ENCODE results near the gene KRT79.

DNA sequence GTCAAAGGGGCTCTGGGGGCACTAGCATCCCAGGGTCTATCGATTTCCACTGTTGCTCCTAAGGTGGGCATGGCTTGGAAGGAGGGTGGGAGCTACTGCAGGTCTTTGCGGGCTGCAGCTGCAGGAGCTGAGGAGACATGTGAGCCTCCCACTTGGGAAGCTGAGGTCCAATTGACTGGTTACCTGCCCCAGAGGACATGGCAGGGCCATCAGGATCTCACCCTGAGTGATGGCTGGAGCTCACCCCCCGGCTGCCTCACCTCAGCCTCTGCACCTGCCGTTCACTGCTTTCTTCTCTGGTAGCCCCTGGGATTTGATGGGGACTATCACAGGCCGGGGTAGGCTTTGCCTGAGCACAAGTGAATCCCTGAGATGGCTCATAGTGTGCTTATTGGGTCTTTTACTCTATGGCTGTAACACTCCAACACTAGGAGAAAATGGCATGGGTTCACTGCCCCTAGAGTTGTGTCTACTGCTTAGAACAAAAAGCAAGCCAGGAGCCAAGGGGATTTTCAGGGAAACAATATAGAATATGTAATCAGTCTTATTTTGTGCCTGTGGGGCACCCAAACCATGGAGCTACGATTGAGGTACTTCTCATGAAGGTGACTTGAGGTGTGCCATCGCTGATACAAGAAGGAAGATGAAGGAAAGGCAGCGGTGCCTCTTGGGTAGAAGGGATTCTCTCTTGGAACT lies 17.0 kb downstream of the KRT79 start:
- TF ChIP-seq, protein P1, sequence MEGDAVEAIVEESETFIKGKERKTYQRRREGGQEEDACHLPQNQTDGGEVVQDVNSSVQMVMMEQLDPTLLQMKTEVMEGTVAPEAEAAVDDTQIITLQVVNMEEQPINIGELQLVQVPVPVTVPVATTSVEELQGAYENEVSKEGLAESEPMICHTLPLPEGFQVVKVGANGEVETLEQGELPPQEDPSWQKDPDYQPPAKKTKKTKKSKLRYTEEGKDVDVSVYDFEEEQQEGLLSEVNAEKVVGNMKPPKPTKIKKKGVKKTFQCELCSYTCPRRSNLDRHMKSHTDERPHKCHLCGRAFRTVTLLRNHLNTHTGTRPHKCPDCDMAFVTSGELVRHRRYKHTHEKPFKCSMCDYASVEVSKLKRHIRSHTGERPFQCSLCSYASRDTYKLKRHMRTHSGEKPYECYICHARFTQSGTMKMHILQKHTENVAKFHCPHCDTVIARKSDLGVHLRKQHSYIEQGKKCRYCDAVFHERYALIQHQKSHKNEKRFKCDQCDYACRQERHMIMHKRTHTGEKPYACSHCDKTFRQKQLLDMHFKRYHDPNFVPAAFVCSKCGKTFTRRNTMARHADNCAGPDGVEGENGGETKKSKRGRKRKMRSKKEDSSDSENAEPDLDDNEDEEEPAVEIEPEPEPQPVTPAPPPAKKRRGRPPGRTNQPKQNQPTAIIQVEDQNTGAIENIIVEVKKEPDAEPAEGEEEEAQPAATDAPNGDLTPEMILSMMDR (conservative IDR thresholded peaks at IDR 0.05 in 1 of 2, IDR thresholded peaks at IDR 0.05 in 1 of 2; ENCODE audit: low read depth in 1 of 2, low read length in 2 of 2): no peak
- no peak for TF ChIP-seq EZH2 (IDR thresholded peaks at IDR 0.05; ENCODE audit: low read length, missing control alignments)

All from fibroblast of lung (primary cell).